H1 (cell line): ENCODE data around the gene NDUFB2. TPM values are rescaled to one million over a fixed set of nuclear protein-coding genes. Genes with fewer than 3 reads are reported as not detected.

Source experiments
- CTCF ChIA-PET: fragments of 300-600 bp; sonication (Branson Sonifier 250); formaldehyde crosslinking; loops from one replicate; lab custom pipeline; 2021; ENCODE audit not compliant: partially characterized antibody; lab: Charles Lee
- POLR2A ChIA-PET: fragments of 300-600 bp; sonication (Branson Sonifier 250); formaldehyde crosslinking; loops from one replicate; lab custom pipeline; 2021; ENCODE audit warnings: inconsistent platforms; ENCODE audit not compliant: partially characterized antibody; lab: Charles Lee
- DNase-seq, 2 experiments: peaks; one replicate each; pipeline versions ENCODE4 v3.0.0 to v3.0.0-alpha.2; 2010 to 2022; ENCODE audit warnings: low spot score in 2 of 2, low read depth in 1 of 2, mixed read lengths in 1 of 2
- FAIRE-seq: peaks from 2 replicates; lab custom pipeline; 2011; peaks lifted over from hg19 to GRCh38; lab: Jason Lieb, UNC
- H2AFZ ChIP-seq: 2 replicates; pipeline ENCODE4 v1.8.1; 2012; ENCODE audit warnings: low read length, inconsistent platforms
- H2AK5ac ChIP-seq: 2 replicates; pipeline ENCODE4 v1.6.1; 2013; ENCODE audit warnings: low read depth, low read length
- H2BK120ac ChIP-seq: replicated peaks from 2 replicates; pipeline ENCODE3; 2013; ENCODE audit warnings: low read depth, low read length, inconsistent platforms
- H2BK12ac ChIP-seq: 2 replicates; pipeline ENCODE4 v1.6.1; 2013; ENCODE audit warnings: low read depth, low read length
- H2BK15ac ChIP-seq: 2 replicates; pipeline ENCODE4 v1.6.1; 2013; ENCODE audit warnings: low read length
- H2BK20ac ChIP-seq: 2 replicates; pipeline ENCODE4 v1.6.1; 2013; ENCODE audit warnings: low read length
- H2BK5ac ChIP-seq: 2 replicates; pipeline ENCODE4 v1.6.1; 2013; ENCODE audit warnings: low read depth, low read length
- H3K14ac ChIP-seq: 2 replicates; pipeline ENCODE4 v1.6.1; 2013; ENCODE audit warnings: inconsistent platforms; ENCODE audit not compliant: insufficient read length
- H3K18ac ChIP-seq: 2 replicates; pipeline ENCODE4 v1.6.1; 2013; ENCODE audit warnings: low read length; ENCODE audit errors: extremely low read depth
- H3K23ac ChIP-seq: 2 replicates; pipeline ENCODE4 v1.6.1; 2013; ENCODE audit warnings: inconsistent platforms; ENCODE audit not compliant: insufficient read length
- H3K23me2 ChIP-seq: 2 replicates; pipeline ENCODE4 v1.6.1; 2013; ENCODE audit warnings: low read depth, low read length
- H3K27ac ChIP-seq: 2 replicates; pipeline ENCODE4 v1.6.1; 2011; ENCODE audit warnings: low read depth, low read length, inconsistent platforms
- H3K27me3 ChIP-seq, 4 experiments: replicated peaks in 1 of 4; 1 replicate in 1 of 4; 2 replicates in 3 of 4; pipeline versions ENCODE4 v1.6.1 to v1.8.1; 2011 to 2013; ENCODE audit warnings: low read length in 3 of 4, mild to moderate bottlenecking in 3 of 4, inconsistent platforms in 2 of 4, mixed read lengths in 2 of 4, moderate library complexity in 1 of 4; ENCODE audit not compliant: control insufficient read depth in 3 of 4, insufficient read depth in 3 of 4; ENCODE audit errors: extremely low read depth in 1 of 4
- H3K36me3 ChIP-seq, 4 experiments: 2 replicates each; pipeline versions ENCODE4 v1.6.1 to v1.8.1; 2011 to 2013; ENCODE audit warnings: mild to moderate bottlenecking in 4 of 4, low read length in 3 of 4, moderate library complexity in 2 of 4, control low read depth in 1 of 4, inconsistent platforms in 1 of 4; ENCODE audit not compliant: insufficient read depth in 4 of 4, control insufficient read depth in 2 of 4
- H3K4ac ChIP-seq: replicated peaks from 2 replicates; pipeline ENCODE3; 2013; ENCODE audit warnings: low read length, low read depth, mixed read lengths, inconsistent platforms; ENCODE audit not compliant: insufficient read length
- H3K4me1 ChIP-seq, 4 experiments: replicated peaks in 1 of 4; 1 replicate in 1 of 4; 2 replicates in 3 of 4; pipeline versions ENCODE4 v1.6.1 to v1.8.1; 2011 to 2013; ENCODE audit warnings: low read length in 3 of 4, inconsistent platforms in 2 of 4, mixed read lengths in 1 of 4; ENCODE audit not compliant: insufficient read depth in 4 of 4, control insufficient read depth in 3 of 4
- H3K4me2 ChIP-seq, 2 experiments: 2 replicates each; pipeline versions ENCODE4 v1.6.1 to v1.8.1; 2011 to 2013; ENCODE audit warnings: low read depth in 2 of 2, low read length in 2 of 2, control low read depth in 1 of 2, inconsistent platforms in 1 of 2, mild to moderate bottlenecking in 1 of 2; ENCODE audit not compliant: insufficient read depth in 1 of 2
- H3K4me3 ChIP-seq, 4 experiments: fragments of 200-600, 300-600 bp in 1 of 4; sonication (generic), shearing (Covaris generic), sonication (Bioruptor Twin) in 1 of 4; 2 replicates each; pipeline versions ENCODE4 v1.5.1 to v1.8.1; 2011 to 2016; ENCODE audit warnings: low read length in 4 of 4, low read depth in 3 of 4, control low read depth in 2 of 4, inconsistent platforms in 2 of 4, mild to moderate bottlenecking in 2 of 4, mixed read lengths in 1 of 4, moderate library complexity in 1 of 4; ENCODE audit not compliant: insufficient read depth in 2 of 4; ENCODE audit errors: extremely low read depth in 1 of 4
- H3K56ac ChIP-seq: replicated peaks from 2 replicates; pipeline ENCODE3; 2013; ENCODE audit warnings: low read depth, mild to moderate bottlenecking, mixed read lengths, low read length, inconsistent platforms; ENCODE audit not compliant: insufficient read length
- H3K79me1 ChIP-seq: 2 replicates; pipeline ENCODE4 v1.6.1; 2013; ENCODE audit warnings: low read depth, low read length, control low read depth
- H3K79me2 ChIP-seq, 2 experiments: 2 replicates each; pipeline versions ENCODE4 v1.6.1 to v1.8.1; 2012 to 2013; ENCODE audit warnings: low read length in 2 of 2, mild to moderate bottlenecking in 2 of 2, inconsistent platforms in 1 of 2; ENCODE audit not compliant: insufficient read depth in 2 of 2, control insufficient read depth in 1 of 2
- H3K9ac ChIP-seq, 4 experiments: replicated peaks in 1 of 4; 1 replicate in 1 of 4; 2 replicates in 3 of 4; pipeline versions ENCODE4 v1.6.1 to v1.8.1; 2011 to 2013; ENCODE audit warnings: low read depth in 3 of 4, low read length in 3 of 4, control low read depth in 2 of 4, mild to moderate bottlenecking in 2 of 4, moderate library complexity in 2 of 4, inconsistent platforms in 1 of 4; ENCODE audit errors: extremely low read depth in 1 of 4
- H3K9me3 ChIP-seq, 2 experiments: 2 replicates each; pipeline versions ENCODE4 v1.6.1 to v1.8.1; 2012 to 2013; ENCODE audit warnings: mild to moderate bottlenecking in 2 of 2, moderate library complexity in 2 of 2, control low read depth in 1 of 2, inconsistent platforms in 1 of 2, low read depth in 1 of 2, low read length in 1 of 2, mixed read lengths in 1 of 2; ENCODE audit not compliant: insufficient read depth in 2 of 2
- H4K20me1 ChIP-seq, 2 experiments: replicated peaks in 1 of 2; 2 replicates each; pipeline versions ENCODE3 to v1.8.1; 2011 to 2013; ENCODE audit warnings: inconsistent platforms in 2 of 2, low read length in 2 of 2, mild to moderate bottlenecking in 1 of 2; ENCODE audit not compliant: insufficient read depth in 2 of 2, control insufficient read depth in 1 of 2
- H4K5ac ChIP-seq: 2 replicates; pipeline ENCODE4 v1.6.1; 2013; ENCODE audit warnings: low read length, low read depth, mixed read lengths, inconsistent platforms; ENCODE audit not compliant: insufficient read length
- H4K8ac ChIP-seq: 2 replicates; pipeline ENCODE4 v1.8.0; 2013; ENCODE audit warnings: mild to moderate bottlenecking, moderate library complexity, low read length, inconsistent platforms; ENCODE audit not compliant: insufficient read depth; ENCODE audit errors: extremely low read depth
- H4K91ac ChIP-seq: replicated peaks from 2 replicates; pipeline ENCODE3; 2013; ENCODE audit warnings: low read length, mixed read lengths, inconsistent platforms; ENCODE audit not compliant: insufficient read length
- ASH2L ChIP-seq: fragments of 200-600, 300-600 bp; sonication (generic); IDR thresholded peaks from one replicate; pipeline ENCODE4 v1.7.1; 2017; ENCODE audit warnings: low read length
- CEBPB ChIP-seq: IDR thresholded peaks from 2 replicates; pipeline ENCODE4 v1.6.1; 2012; ENCODE audit warnings: low read depth, low read length
- CHD2 ChIP-seq: IDR thresholded peaks from 2 replicates; pipeline ENCODE4 v1.6.1; 2012; ENCODE audit warnings: low read length, improper control_type of control experiment
- CREB1 ChIP-seq: IDR thresholded peaks from 2 replicates; pipeline ENCODE4 v1.6.1; 2012; ENCODE audit warnings: inconsistent platforms
- CTBP2 ChIP-seq: IDR thresholded peaks from 2 replicates; pipeline ENCODE4 v1.7.0; 2011; ENCODE audit warnings: borderline replicate concordance, mild to moderate bottlenecking, moderate library complexity, mixed read lengths, low read length; ENCODE audit not compliant: insufficient read depth, insufficient read length
- HDAC6 ChIP-seq: IDR thresholded peaks from one replicate; pipeline ENCODE4 v1.7.1; 2012; ENCODE audit warnings: low read depth, mild to moderate bottlenecking, inconsistent platforms, low read length, moderate library complexity
- KDM1A ChIP-seq: fragments of 200-600, 300-600 bp; sonication (generic); IDR thresholded peaks from 2 replicates; pipeline ENCODE4 v1.7.1; 2016; ENCODE audit warnings: mild to moderate bottlenecking, low read length, borderline replicate concordance
- NANOG ChIP-seq: IDR thresholded peaks from 2 replicates; pipeline ENCODE4 v1.6.1; 2011; ENCODE audit warnings: low read length, low read depth, mild to moderate bottlenecking, inconsistent platforms; ENCODE audit not compliant: insufficient read depth, poor library complexity, severe bottlenecking
- RBBP5 ChIP-seq: IDR thresholded peaks from 2 replicates; pipeline ENCODE4 v1.7.1; 2012; ENCODE audit warnings: low read depth, mild to moderate bottlenecking, inconsistent platforms, low read length, moderate library complexity, borderline replicate concordance
- SIX5 ChIP-seq: IDR thresholded peaks from 2 replicates; pipeline ENCODE4 v1.6.1; 2011; ENCODE audit warnings: mild to moderate bottlenecking, low read depth, low read length
- ZNF274 ChIP-seq: IDR thresholded peaks from 2 replicates; pipeline ENCODE4 v1.7.0; 2012; ENCODE audit warnings: low read length, borderline replicate concordance; ENCODE audit errors: extremely low read depth
- WGBS, 2 experiments: shearing (Covaris generic) in 1 of 2; methylation state at CpG; one replicate each; pipeline versions ENCODE4 v1.1.6 to v1.1.7; 2013 to 2015; ENCODE audit warnings: low lambda C conversion rate in 2 of 2, mixed read lengths in 2 of 2, inconsistent platforms in 1 of 2, low coverage in 1 of 2, missing lambda C conversion rate in 1 of 2; ENCODE audit not compliant: insufficient replicate concordance in 2 of 2, insufficient coverage in 1 of 2, insufficient read length in 1 of 2; ENCODE audit errors: extremely low coverage in 1 of 2, missing lambda C conversion rate in 1 of 2; 5-methylcytosine and 5-hydroxymethylcytosine counted together
- polyA plus RNA-seq, 7 experiments: library from polyadenylated mRNA; depleted of rRNA in 3 of 7; stranded (reverse) in 5 of 7; unstranded in 2 of 7; fragments of >200 nt in 5 of 7; fragments of 200-250 nt in 2 of 7; gene quantifications; 1 replicate in 5 of 7; 2 replicates in 1 of 7; 4 replicates in 1 of 7; pipeline versions ENCODE4 v1.2.1 to v1.2.3, GENCODE V29; 2011 to 2013; ENCODE audit warnings: missing spikeins in 2 of 7, mixed read lengths in 2 of 7
- total RNA-seq: library from RNA; stranded (reverse); fragmentation: NEBNext Ultra II Directional; extraction: Animal tissue kit (Norgen Biotek cat#: 25700); gene quantifications from 2 replicates; pipeline ENCODE4 v1.2.1, GENCODE V29; 2021

Gene NDUFB2
- total and polyA plus RNA-seq, 2 of the 8 experiments (the other 6 are each of a cell fraction or from before 2014, with no cell fraction given) = 168 to 881 TPM

DNA sequence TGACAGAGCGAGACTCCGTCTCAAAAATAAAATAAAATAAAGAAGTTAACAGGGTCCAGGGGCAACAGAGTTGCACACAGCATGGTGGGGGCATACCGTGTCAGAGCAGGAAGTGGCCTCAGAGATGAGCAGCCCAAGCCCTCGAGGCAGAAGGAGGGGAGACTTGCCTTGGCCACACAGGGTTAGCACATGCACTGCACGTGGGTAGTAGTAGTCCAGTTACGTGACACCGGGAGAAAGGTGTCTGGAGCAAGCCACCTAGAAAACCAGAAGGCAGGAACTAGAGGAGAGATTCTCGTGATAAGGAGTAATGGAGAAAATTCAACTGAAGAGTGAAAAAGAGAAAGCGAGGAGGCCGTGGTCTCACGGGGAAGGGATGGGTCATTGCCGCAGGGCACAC lies 46.1 kb upstream of the NDUFB2 start:
- no peak overlapping the region for H2BK120ac ChIP-seq

More for the DNA sequence above, 46.1 kb upstream of the NDUFB2 start:
- H3K23ac ChIP-seq = no peak overlapping the region
- no peaks in the 10 kb centered on the region for H3K79me1 ChIP-seq
- WGBS, 2 experiments = 90% methylated on average over 11 of the region's 12 CpGs; no CpG with 5 or more reads in 1 of the 2 experiments
- ChIA-PET POLR2A (no interaction called here), CTCF (interaction anchor here (0.9 to 19.9 kb wide), 4 partner anchors 9 to 157 kb away, joined by 3 to 322 read pairs (median 19); no protein-coding TSS in a partner anchor)
- H3K4ac ChIP-seq = no peak overlapping the region
- H2BK12ac ChIP-seq = peak overlapping the region; percentile 35; the same call in 1 of the 2 replicates
- no peaks in the 10 kb centered on the region; a peak in 1 of 7 replicates for H3K27me3 ChIP-seq
- no peak overlapping the region for H4K5ac ChIP-seq
- H3K56ac ChIP-seq = no peak overlapping the region
- H2BK20ac ChIP-seq = no peak overlapping the region
- H3K36me3 ChIP-seq = no peaks in the 10 kb centered on the region
- H3K4me2 ChIP-seq = no peak overlapping the region
- H2BK5ac ChIP-seq = no peak overlapping the region
- TF ChIP-seq CTBP2 (no peak), NANOG (no peak), ASH2L (no peak), KDM1A (no peak), SIX5 (no peak), CREB1 (no peak), CEBPB (no peak), RBBP5 (no peak), HDAC6 (no peak), CHD2 (no peak), ZNF274 (no peak)
- H3K9ac ChIP-seq = no peak overlapping the region
- no peak overlapping the region for H3K27ac ChIP-seq
- no peaks in the 10 kb centered on the region for H3K9me3 ChIP-seq
- H3K4me1 ChIP-seq = peaks cover 0 to 6% (median 5%) of the 10 kb centered on the region in 4 experiments; a peak in 4 of 7 replicates
- H2BK15ac ChIP-seq = no peak overlapping the region
- no peak overlapping the region for H2AFZ ChIP-seq
- H4K8ac ChIP-seq = no peak overlapping the region
- H3K23me2 ChIP-seq = peaks cover 6% of the 10 kb centered on the region; the same call in 1 of the 2 replicates
- no peak overlapping the region for H3K18ac ChIP-seq
- no peak overlapping the region for H2AK5ac ChIP-seq
- H4K91ac ChIP-seq = no peak overlapping the region
- peaks cover 0 to 6% of the 10 kb centered on the region in 2 experiments for H4K20me1 ChIP-seq
- no peak overlapping the region for H3K4me3 ChIP-seq
- FAIRE-seq (no peak), DNase-seq (no peak)
- no peak overlapping the region for H3K14ac ChIP-seq
- no peaks in the 10 kb centered on the region for H3K79me2 ChIP-seq
